Activated CD8-positive, alpha-beta T cell treated with anti-CD3 and anti-CD28 coated beads for 36 hours (primary cell): Measurements from ENCODE around the gene NPM1. TPM values are rescaled to one million over a fixed set of nuclear protein-coding genes. Genes with fewer than 3 reads are reported as not detected.

Experiments used
- ATAC-seq: fragments of 200-7000 bp; cut with Tn5 transposase; one replicate; pipeline ENCODE4 v1.10.0; 2021; ENCODE audit warnings: mild to moderate bottlenecking, moderate library complexity
- CTCF ChIA-PET: fragments of 350-600 bp; sonication (Branson Sonifier 250); formaldehyde crosslinking; loops from one replicate; lab custom pipeline; 2021; ENCODE audit warnings: antibody characterized with exemption; lab: Charles Lee
- POLR2A ChIA-PET: fragments of 350-600 bp; sonication (Branson Sonifier 250); formaldehyde crosslinking; loops from one replicate; lab custom pipeline; 2021; ENCODE audit warnings: antibody characterized with exemption; lab: Charles Lee
- DNase-seq: peaks from one replicate; pipeline ENCODE4 v3.0.0-alpha.2; 2020
- H3K27ac Mint-ChIP-seq: one replicate; pipeline ENCODE4 v1.8.0; 2021; ENCODE audit warnings: mild to moderate bottlenecking, mixed read lengths
- H3K27me3 Mint-ChIP-seq: one replicate; pipeline ENCODE4 v1.8.0; 2021; ENCODE audit warnings: mixed read lengths
- H3K36me3 Mint-ChIP-seq: one replicate; pipeline ENCODE4 v1.8.0; 2021; ENCODE audit warnings: low read depth, mixed read lengths
- H3K4me1 Mint-ChIP-seq: one replicate; pipeline ENCODE4 v1.8.0; 2021; ENCODE audit warnings: low read depth, mixed read lengths
- H3K4me3 Mint-ChIP-seq: one replicate; pipeline ENCODE4 v1.8.0; 2021; ENCODE audit warnings: mild to moderate bottlenecking, moderate library complexity, mixed read lengths
- H3K9me3 Mint-ChIP-seq: one replicate; pipeline ENCODE4 v1.8.0; 2021; ENCODE audit warnings: mixed read lengths
- CTCF ChIP-seq: fragments of 200-600 bp; IDR thresholded peaks from one replicate; pipeline ENCODE4 v1.8.0; 2022; ENCODE audit warnings: antibody characterized with exemption, mild to moderate bottlenecking
- intact Hi-C: fragments of 100-400 bp; cut with micrococcal nuclease; formaldehyde crosslinking; loops from one replicate; pipeline ENCODE4 v1.10.0; 2022
- total RNA-seq, 2 experiments: library from RNA; stranded (reverse); gene quantifications; one replicate each; pipeline ENCODE4 v1.2.3, GENCODE V29; 2021

NPM1 gene
- total RNA-seq, 2 experiments from 2014 or later: 3,203 to 3,498 TPM

DNA sequence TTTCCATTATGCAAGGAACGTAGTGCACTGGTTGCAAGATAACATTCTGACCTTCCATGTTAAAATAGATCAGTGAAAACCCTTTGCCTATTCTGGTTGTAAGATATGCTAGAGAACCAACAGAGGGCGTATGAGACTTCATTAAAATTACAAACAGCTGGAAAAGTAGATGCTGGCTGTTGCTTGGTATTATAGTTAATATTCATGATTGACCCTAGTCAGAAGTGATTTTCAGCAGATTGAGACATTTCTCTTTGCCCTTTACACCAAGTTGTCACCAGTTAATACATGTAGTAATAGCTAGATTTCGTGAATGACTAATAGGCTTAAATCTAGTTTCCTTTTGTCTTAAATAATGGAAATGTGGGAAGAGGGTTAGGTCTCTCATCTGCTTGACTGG, 18.0 kb downstream of the NPM1 start:
- TF ChIP-seq CTCF: no peak
- Mint-ChIP-seq H3K4me3 (no peak overlapping the region), H3K36me3 (peaks cover 67% of the 10 kb centered on the region), H3K9me3 (no peaks in the 10 kb centered on the region), H3K27me3 (no peaks in the 10 kb centered on the region), H3K4me1 (peaks cover 46% of the 10 kb centered on the region), H3K27ac (no peak overlapping the region)
- DNase-seq (no peak), ATAC-seq (peak; percentile 48)
- ChIA-PET CTCF (interaction anchor here (0.9 to 1.4 kb wide), 4 partner anchors 10 to 17 kb away, joined by 3 to 5 read pairs (median 4); partner anchors contain the start of gene NPM1), POLR2A (interaction anchor here (0.9 to 11.2 kb wide), 4 partner anchors 9 to 17 kb away, joined by 3 to 162 read pairs (median 9); partner anchors contain the start of gene NPM1)
- intact Hi-C loops: no loop called here

- H3K4me1 Mint-ChIP-seq: peaks cover 44% of the 10 kb centered on the region
- intact Hi-C loops: no loop called here
- peak overlapping the region; percentile 34 for H3K27ac Mint-ChIP-seq
- ATAC-seq: no peak
- TF ChIP-seq CTCF: no peak
- H3K27me3 Mint-ChIP-seq: no peaks in the 10 kb centered on the region
- H3K4me3 Mint-ChIP-seq: no peak overlapping the region
- ChIA-PET POLR2A (interaction anchor here (11.2 kb wide), 1 partner anchor 11 kb away, joined by 162 read pairs; no protein-coding TSS in a partner anchor), CTCF (no interaction called here)
- no peaks in the 10 kb centered on the region for H3K9me3 Mint-ChIP-seq
- DNase-seq: no peak
- peaks cover 66% of the 10 kb centered on the region for H3K36me3 Mint-ChIP-seq
Measured at GRCh38 chr5:171407234-171407633, 19.6 kb downstream of the NPM1 start.

DNA sequence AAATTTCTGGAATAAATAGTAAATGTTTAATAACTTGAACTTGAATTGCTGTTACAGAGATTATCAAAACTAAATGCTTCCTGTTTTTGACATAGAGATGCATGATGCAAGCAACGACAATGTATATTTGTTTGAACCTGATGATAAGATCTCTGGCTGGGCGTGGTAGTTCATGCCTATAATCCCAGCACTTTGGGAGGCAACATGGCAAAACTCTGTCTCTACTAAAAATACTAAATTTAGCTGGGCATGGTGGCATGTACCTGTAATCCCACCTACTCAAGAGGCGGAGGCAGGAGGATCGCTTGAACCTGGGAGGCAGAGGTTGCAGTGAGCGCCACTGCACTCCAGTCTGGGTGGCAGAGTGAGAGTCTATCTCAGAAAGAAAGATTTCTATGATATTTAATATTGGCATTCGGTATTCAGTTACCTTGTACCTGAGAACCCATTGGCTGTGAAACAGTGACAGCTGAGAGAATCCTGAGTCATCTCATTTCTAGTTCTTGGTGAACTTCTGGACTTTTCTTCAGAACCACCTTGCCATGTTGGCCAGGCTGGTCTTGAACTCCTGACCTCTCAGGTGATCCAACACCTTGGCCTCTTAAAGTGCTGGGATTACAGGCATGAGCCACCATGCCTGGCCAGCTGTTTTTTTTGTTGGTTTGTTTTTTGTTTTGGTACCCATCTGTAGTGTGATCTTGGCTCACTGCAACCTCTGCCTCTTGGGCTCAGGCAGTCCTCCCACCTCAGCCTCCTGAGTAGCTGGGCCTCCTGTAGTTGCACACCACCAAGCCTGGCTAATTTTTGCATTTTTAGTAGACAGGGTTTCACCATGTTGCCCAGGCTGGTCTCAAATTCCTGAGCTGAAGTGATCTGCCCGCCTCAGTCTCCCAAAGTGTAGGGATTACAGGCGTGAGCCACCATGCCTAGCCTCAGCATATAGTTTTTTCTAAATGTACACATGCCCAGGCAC, 21.8 kb downstream of the NPM1 start:
- ATAC-seq (peak; percentile 13), DNase-seq (no peak)
- ChIA-PET POLR2A (interaction anchor here (0.8 to 11.2 kb wide), 6 partner anchors 9 to 21 kb away, joined by 3 to 162 read pairs (median 11); partner anchors contain the start of genes FGF18 and NPM1), CTCF (interaction anchor here (4.1 kb wide), 1 partner anchor 10 kb away, joined by 15 read pairs; the partner anchor contains the start of gene FGF18)
- peaks cover 42% of the 10 kb centered on the region for H3K4me1 Mint-ChIP-seq
- no peaks in the 10 kb centered on the region for H3K27me3 Mint-ChIP-seq
- no peaks in the 10 kb centered on the region for H3K9me3 Mint-ChIP-seq
- peak overlapping the region; percentile 63 for H3K27ac Mint-ChIP-seq
- no peak overlapping the region for H3K4me3 Mint-ChIP-seq
- TF ChIP-seq CTCF: no peak
- intact Hi-C loops: loop anchor here (10.0 kb wide), 2 partner anchors 195 to 445 kb away; no protein-coding TSS in a partner anchor
- peaks cover 73% of the 10 kb centered on the region for H3K36me3 Mint-ChIP-seq

GRCh38 chr5:171410181-171410580, 22.5 kb downstream of the NPM1 start:
- ChIA-PET CTCF (interaction anchor here (4.1 kb wide), 1 partner anchor 9 kb away, joined by 15 read pairs; the partner anchor contains the start of gene FGF18), POLR2A (interaction anchor here (1.1 to 11.2 kb wide), 4 partner anchors 8 to 21 kb away, joined by 3 to 162 read pairs (median 32); partner anchors contain the start of genes FGF18 and NPM1)
- Mint-ChIP-seq H3K27ac (no peak overlapping the region), H3K27me3 (no peaks in the 10 kb centered on the region), H3K36me3 (peaks cover 69% of the 10 kb centered on the region), H3K4me3 (no peak overlapping the region), H3K9me3 (no peaks in the 10 kb centered on the region), H3K4me1 (peaks cover 42% of the 10 kb centered on the region)
- intact Hi-C loops: loop anchor here (10.0 kb wide), 2 partner anchors 195 to 445 kb away; no protein-coding TSS in a partner anchor
- no peak for ATAC-seq
- TF ChIP-seq CTCF: no peak
- no peak for DNase-seq
